Suppressor macrophage treated with lipopolysaccharide for 4 hours (primary cell): ENCODE measurements around the gene AMH.
"Not testable (repeated sequence)": the region's sequence is repeated elsewhere in the genome, so short reads cannot be mapped to it uniquely, and the experiment has no call there.

Experiments
- DNase-seq: peaks from one replicate; pipeline ENCODE4 v3.0.0-alpha.2; 2020

Gene AMH

DNA sequence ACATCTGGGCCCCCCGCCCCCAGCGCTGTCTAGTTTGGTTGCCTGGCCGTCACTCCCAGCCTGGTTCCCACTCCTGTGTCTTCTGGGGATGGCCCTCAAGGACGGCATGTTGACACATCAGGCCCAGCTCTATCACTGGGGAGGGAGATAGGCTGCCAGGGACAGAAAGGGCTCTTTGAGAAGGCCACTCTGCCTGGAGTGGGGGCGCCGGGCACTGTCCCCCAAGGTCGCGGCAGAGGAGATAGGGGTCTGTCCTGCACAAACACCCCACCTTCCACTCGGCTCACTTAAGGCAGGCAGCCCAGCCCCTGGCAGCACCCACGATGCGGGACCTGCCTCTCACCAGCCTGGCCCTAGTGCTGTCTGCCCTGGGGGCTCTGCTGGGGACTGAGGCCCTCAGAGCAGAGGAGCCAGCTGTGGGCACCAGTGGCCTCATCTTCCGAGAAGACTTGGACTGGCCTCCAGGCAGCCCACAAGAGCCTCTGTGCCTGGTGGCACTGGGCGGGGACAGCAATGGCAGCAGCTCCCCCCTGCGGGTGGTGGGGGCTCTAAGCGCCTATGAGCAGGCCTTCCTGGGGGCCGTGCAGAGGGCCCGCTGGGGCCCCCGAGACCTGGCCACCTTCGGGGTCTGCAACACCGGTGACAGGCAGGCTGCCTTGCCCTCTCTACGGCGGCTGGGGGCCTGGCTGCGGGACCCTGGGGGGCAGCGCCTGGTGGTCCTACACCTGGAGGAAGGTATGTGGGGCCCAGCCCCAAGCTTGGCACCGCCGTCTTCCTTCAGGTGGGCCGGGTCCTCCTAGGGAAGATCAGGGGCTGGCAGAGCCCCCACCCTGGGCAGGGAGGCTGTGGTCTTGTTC, at the start of gene AMH:
Gene AMH, plus strand, starts transcription at position 314 of the 857 bp plus-strand sequence. Its CDS starts 10 bp downstream, at position 324.
- DNase-seq, result no peak

DNA sequence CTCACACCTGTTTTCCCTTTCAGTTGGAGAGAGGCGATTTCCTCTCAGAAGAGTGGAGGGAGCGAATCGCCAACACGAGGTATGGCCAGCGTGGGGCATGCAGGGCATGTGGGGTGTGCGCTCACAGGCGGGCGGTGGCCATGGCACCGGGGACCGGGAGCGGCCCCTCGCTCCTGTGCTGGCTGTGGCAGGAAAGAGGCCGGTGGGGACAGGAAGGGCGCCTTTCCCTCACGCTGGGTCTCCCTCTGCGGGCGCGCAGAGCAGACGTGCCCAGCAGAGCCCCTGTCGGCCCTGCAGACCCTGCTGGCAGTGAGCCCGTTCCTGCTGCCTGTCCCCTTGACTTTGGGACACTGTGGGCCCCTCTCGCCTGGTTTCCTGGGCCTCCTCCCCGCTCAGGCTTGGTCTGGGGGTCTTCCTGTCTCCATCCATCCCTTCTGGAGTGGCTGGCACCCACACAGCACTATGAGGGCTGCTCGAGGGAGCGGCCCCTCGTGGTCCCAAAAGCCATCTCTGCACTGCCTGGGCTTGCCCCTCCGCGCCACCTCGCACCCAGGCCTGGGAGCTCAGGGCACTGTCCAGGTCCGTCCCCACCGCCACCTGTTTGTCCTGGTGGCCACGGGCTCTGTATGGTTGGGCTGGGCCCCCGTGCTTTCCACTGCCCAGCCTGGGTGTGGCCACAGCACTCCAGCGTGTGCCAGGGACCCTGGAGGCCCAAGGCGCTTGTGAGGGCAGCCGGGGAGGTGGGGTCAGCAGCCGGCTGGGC, 49.1 kb upstream of the AMH start:
- DNase-seq, result no peak

DNA sequence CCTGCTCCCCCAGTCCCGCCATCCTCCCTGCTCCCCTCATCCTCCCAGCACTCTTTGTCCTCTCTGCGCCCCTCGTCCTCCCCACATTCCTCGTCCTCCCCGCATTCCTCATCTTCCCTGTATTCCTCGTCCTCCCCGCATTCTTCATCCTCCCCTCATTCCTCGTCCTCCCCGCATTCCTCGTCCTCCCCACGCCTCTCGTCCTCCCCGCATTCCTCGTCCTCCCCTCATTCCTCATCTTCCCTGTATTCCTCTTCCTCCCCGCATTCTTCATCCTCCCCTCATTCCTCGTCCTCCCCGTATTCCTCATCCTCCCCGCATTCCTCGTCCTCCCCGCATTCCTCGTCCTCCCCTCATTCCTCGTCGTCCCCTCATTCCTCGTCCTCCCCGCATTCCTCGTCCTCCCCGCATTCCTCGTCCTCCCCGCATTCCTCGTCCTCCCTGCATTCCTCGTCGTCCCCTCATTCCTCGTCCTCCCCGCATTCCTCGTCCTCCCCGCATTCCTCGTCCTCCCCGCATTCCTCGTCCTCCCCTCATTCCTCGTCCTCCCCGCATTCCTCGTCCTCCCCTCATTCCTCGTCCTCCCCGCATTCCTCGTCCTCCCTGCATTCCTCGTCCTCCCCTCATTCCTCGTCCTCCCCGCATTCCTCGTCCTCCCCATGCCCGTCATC, 48.4 kb upstream of the AMH start:
- not testable (repeated sequence) for DNase-seq

DNA sequence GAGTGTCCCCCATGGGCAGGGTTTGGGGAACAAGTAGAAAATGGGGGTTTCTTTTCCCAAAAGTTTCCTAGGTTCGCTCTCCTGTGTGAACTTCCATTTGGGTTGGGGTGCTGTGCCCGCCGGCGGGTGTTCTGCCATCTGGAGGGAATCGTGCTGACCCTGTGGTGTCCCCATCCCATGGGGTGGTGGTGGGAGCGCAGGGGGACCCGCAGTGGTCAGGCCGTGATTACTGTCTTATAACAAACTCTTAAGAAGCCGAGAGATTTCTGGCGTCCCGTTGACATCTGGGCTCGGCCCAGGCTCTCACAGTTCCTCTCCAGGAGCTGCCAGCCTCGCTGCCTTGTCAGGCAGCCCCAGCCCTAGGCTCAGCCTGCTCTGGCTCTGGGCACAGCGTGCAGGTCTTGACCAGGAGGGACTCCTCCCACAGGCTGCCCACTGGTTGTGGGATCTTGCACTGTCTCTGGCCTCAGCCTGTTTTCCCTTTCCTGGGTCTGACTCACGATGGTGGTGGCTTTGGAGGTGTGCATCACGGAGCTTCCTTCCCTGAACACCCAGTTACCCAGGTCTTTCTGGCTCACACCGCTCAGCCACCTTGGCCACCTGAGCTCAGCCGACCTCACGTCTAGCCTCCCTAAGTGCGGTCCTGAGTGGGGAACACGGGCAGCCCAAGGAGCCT, 47.5 kb upstream of the AMH start:
- no peak for DNase-seq

DNA sequence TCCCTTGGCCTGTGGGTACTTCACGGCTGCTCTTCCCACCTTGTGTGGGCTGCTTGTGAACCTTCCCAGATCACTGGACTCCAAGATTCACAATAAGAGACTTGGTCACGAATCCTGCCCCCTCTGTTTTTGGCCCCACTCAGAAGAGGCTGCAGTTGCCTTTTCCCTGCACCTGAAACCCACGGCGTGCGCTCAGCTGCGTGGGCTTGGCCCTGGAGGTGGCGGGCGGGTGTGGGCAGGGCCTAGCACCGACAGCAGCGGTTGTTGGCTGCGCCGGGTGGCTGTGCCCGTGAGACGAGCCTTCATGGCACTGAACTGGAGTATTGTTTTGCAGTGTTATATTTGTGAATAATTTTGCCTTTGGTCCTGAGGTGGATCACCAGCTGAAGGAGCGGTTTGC, 46.8 kb upstream of the AMH start:
- no peak for DNase-seq

DNA sequence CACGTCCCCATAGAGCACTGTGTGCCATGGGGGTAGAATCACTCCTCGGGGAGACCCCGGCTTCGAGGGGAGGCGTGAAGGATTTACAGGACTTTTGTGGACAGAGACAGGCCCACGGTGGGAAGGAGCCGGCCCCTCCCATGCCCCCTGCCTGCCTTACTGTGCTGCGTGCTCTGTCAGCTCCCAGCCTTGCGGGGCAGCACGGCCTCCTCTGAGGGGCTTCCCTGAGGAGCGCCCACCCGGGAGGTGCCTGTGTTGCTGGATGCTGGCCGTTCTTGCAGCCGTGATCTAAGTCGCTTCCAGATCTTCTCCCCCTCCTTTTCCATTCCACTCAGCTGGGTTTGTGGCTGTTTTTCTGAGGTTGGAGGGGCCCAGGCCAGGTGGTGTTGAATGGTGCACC, 42.1 kb upstream of the AMH start:
- DNase-seq, result no peak

DNA sequence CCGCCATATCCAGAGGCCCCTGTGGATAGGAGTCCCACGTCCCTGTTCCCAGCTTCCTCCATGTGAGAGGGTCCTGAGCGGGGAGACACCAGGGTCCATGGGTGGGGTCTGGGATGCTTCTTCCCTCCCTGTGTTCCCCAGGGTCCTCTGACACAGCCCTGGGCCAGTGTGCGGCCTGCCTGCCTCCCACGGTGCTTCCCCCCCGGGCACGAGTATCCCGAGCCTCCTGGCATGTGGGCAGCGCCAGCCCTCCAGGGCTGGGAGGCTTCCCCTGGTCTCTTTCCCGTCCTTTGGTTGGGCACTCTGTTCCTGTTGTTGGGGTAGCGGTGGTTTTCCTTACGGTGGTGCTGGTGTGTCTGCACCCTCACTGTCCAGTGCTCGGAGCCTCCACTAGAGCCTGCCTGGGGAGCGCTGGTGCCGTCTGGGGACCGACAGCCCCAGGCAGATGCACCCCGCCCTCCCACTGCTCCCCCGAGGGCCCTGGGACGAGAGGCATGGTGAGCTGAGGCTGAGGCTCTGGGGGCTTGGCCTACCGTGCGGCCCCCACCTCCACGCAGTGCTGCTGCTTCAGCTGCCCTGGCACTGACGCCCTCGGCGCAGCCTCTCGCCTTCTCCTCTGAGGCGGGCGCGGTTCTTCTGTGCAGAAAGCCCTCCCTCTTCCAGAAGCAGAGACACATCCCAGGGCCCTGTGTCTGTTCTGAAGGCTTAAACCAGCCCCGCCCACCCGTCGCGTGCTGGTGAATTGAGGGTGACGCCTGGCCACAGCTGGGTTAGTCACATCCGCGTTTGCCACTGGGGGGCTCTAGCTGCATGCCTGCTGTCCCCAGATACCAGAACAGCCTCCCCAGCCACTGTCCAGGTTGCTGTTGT, 40.9 kb upstream of the AMH start:
- DNase-seq, result peak; percentile 15

DNA sequence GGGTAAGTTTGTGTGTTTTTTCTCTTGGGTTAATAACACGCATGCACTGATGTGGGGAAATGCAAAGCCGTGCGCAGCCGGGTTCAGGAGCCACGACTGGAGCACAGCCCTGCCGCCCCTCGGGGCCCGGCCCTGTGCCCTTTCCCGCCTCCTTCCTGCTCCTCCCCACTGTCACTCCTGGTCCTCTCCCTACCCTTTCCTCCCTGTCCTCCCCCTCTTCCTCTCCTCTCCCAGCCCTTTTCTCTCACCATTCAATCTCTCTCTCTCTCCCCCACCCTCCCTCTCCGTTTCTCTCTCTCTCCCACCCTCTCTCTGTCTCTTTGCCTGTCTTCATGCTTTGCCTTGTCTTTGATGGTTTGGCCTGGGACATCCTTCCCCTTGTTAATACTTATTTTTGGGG, 40.1 kb upstream of the AMH start:
- DNase-seq, result no peak

DNA sequence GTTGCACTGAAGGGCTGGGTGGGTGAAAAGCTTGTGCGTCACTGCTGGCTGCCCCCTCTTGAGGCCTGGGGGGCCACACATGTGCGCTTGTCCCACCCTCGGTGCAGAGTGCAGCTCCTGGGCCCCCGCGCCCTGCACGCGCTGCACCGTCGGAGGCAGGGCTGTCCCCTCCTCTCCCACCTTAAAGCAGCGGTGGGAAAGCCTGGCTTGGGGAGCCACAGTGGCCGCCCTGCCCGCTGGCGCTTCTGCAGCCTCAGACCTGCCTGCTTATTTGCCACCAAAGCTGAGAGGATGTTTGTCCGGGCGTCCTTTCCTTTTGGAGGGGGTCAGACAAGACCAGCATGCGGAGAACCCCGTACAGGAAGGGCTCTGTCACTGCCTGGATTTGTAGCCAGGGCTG, 39.7 kb upstream of the AMH start:
- DNase-seq, result no peak

DNA sequence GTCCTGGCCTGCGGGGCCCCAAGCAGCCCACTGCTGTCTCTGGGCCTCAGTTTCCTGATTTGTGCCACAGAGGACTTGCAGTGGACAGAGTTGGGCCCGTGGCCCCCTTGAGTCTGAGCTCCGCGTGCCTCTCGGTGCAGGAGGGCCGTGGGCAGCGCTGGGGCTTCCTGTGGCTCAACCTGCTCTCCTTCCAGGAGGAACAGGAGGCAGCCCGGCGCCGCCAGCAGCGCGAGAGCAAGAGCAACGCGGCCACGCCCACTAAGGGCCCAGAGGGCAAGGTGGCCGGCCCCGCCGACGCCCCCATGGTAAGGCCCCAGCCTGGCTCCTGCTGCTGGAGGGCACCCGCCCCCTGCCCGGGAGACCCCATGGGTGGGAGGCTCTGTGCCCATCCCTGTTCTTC, 38.9 kb upstream of the AMH start:
- no peak for DNase-seq

DNA sequence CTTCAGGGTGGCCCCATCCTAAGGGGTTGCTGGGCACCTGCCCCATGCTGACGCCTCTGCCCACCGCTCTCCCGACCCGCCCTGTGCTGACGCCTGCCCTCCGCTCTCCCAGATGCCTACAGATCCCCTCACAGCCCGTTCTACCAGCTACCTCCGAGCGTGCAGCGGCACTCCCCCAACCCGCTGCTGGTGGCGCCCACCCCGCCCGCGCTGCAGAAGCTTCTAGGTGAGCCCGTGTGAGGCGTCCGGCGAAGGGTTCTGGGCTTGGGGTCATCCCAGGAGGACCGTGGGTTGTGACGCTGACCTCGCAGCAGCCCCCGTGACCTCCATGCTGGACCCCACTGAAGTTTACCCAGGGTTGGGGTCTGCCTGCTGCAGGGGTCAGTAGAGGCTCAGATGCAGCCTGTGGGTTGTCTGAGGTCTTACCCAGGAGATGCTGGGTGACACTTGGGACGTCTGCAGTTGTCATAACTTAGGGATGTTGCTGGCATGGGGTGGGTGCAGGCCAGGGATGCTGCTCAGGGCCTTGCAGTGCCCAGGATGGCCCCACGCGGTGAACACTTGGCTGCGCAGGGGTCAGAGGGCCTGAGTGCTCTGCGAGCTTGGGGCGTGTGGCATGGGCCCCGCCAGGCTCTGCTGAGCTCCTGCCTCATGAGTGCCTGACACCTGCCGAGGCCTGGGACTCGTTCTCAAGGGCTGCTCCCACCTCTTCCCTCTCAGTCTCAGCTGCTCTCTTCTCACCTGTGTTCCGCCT, 38.0 kb upstream of the AMH start:
- DNase-seq, result no peak

DNA sequence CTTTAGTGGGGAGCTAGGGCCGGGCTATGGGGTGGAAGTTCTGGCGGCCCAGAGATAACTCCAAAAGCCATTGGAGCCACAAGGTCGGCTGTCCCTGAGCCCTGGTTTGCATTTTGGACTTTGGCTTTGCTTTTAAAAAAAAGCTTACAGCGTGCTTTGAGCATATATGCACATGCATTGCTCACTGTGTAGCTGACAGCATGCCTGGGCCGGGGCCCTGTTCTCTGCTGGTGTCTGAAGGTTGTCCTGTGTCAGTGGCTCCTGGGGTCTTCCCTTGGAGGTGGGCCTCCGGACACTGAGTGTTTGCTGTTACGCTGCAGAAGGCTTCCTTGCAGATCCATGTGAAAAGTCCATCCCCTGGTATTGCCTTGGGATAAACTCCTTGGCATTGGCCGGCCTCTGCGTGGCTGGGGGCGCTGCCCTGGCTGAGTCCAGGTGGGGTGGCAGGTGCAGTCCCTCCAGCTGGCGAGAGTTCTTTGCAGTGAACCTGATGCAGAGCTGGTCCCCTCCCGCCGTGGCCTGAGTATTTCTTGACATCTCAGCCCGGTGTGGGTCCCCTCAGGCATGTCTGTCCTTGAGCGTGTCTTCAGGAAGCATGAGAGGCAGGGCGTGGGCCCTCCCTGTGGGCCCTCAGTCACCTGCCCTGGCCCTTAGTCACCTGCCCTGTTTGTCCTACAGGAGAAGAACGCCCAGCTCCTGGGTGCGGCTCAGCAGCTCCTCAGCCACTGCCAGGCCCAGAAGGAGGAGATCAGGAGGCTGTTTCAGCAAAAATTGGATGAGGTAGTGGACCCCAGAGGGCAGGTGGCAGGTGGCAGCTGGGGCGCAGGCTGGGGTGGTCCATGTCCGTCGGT, 36.0 kb upstream of the AMH start:
- DNase-seq, result no peak

DNA sequence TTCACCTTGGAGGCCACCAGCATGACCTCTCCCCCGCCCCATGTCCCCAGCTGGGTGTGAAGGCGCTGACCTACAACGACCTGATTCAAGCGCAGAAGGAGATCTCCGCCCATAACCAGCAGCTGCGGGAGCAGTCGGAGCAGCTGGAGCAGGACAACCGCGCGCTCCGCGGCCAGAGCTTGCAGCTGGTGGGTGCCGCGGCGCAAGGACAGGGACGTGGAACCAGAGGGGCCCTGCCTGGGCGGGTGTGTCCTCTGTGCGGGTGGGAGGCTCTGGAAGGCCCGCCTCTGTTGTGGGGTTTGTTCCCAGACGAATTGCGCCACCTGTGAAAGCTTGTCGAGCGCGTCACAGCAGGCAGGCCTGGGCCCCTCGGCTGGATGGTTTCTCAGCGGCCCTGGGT, 35.3 kb upstream of the AMH start:
- no peak for DNase-seq

DNA sequence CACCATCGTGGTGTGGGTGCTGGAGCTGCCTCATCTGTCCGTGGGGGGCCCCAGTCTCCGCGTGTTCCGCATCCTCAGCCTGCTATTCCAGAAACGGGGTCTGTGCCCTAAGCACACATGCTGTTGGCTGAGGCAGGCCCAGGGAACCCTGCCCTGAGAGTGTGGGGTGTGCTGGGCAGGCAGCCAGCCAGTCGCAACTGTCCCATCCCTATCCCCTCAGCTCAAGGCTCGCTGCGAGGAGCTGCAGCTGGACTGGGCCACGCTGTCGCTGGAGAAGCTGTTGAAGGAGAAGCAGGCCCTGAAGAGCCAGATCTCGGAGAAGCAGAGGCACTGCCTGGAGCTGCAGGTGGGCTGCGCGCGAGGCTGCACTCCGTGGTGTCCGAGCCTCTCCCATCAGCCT, 34.9 kb upstream of the AMH start:
- no peak for DNase-seq

DNA sequence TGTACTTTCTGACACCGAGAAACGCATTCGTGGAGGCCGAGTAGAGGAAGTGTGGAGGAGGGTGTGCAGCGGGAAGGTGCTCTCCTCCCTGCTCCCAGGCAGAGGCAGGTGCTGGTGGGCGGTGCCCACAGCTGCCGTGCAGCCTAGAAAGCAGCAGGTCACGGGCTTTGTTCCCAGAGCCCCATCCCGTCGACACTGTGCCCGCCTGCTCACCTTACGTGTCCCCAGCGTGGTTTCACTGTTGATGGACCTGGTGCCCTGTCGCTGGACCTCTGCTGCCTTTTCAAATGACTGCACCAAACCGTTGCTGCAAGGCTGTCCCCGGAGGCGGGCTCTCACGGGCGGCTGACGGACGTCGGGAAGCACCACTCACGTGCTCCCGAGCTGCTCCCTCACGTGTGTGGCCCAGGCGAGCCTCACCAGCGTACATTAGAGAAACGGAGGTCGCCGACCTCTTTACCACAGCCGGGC, 33.8 kb upstream of the AMH start:
- no peak for DNase-seq

DNA sequence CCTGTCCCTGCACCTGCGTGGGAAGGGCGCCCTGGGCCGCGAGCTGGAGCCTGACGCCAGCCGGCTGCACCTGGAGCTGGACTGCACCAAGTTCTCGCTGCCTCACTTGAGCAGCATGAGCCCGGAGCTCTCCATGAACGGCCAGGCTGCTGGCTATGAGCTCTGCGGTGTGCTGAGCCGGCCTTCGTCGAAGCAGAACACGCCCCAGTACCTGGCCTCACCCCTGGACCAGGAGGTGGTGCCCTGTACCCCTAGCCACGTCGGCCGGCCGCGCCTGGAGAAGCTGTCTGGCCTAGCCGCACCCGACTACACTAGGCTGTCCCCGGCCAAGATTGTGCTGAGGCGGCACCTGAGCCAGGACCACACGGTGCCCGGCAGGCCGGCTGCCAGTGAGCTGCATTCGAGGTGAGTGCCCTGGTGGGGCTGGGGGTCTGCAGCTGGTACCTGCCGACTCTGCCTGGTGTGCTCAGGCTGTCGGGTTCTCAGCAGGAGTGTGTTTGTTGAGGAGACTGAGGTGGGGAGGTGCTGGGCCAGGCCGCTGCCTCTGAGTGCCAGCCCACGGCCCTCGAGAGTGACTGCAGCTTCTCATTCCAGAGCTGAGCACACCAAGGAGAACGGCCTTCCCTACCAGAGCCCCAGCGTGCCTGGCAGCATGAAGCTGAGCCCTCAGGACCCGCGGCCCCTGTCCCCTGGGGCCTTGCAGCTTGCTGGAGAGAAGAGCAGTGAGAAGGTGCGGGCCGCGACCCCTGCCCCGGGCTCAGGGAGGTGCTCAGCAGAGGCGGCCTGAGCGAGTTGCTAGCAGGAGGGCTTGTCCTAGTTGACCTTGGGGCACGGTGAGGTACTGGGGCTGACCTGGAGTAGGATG, 32.5 kb upstream of the AMH start:
- DNase-seq, result no peak

DNA sequence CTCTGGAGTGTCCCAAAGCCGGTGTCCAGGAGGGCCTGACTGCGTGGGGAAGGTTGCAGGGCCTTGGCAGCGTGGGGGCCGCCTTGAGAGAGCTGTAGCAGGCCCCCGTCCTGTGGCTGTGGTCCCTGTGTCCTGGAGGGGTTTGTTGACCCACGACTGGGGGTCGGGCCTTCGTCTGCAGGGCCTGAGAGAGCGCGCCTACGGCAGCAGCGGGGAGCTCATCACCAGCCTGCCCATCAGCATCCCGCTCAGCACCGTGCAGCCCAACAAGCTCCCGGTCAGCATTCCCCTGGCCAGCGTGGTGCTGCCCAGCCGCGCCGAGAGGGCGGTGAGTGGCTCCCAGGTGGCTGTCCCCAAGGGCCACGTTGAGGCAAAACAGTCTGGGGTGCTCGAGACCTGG, 31.5 kb upstream of the AMH start:
- DNase-seq, result no peak

DNA sequence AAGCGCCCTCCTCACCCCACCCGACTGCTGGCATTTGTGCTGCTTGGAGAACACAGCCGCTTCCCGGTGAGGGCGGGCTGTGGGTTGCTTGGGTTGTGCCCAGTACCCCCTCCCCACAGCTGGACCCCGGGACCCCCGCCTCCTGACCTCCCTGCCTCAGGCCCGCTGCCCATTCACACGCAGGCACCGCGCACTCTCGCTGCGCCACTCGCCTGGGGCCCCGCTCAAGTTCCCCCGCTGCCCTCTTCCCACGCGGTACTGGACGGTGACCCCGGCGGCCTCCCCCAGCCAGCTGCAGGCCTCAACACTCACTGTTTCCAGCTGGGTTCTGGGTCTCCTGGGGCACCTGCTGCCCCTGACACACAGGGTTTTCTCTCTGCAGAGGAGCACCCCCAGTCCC, 29.4 kb upstream of the AMH start:
- DNase-seq, result no peak

DNA sequence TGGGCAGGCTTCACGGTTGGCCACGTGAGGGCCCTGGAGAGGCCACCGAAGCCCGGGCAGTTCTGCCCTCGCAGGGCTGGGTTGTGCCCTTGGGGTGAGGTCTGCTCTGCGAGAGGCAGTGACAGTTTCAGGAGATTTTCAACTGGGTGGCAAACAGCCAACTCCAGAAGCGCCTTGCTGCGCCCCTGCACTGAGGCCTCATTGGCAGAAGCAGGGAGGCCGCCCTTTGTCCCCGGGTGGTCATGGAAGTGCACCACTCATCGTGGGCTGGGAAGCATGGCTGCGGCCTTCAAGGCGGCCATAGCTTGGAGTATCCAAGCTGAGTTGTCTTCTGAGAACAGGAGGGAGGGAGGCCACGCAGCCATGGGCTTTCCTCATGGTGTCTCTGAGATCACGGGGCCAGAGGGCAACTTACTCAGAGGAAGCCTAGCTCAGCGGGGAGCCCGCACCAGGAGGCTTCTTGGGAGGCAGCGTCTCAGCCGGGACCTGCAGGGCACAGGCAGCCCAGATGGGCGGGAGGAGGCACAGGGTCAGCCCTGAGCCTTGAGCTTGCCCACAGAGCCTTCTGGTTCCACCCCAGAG, 27.8 kb upstream of the AMH start:
- DNase-seq, result no peak
